Measurements from ENCODE around the gene HLA-DQA2. TPM values are rescaled to one million over a fixed set of nuclear protein-coding genes. Genes with fewer than 3 reads are reported as not detected.
"Not testable (repeated sequence)": the region's sequence is repeated elsewhere in the genome, so short reads cannot be mapped to it uniquely, and the experiment has no call there.

The HLA-DQA2 gene
- total RNA-seq, 1 donor from 2014 or later, result not detected

GRCh38 chr6:32742374-32742773, 1.2 kb downstream of the HLA-DQA2 start:
- no peaks in the 10 kb centered on the region for H3K36me3 Mint-ChIP-seq (ENCODE audit: unreplicated experiment)
- peaks cover 15% of the 10 kb centered on the region for H3K27me3 Mint-ChIP-seq (ENCODE audit: unreplicated experiment)
- no peak overlapping the region for H3K27ac Mint-ChIP-seq (ENCODE audit: unreplicated experiment)
- no peak for DNase-seq (ENCODE audit: extremely low spot score, unreplicated experiment)
- no peaks in the 10 kb centered on the region for H3K4me1 Mint-ChIP-seq (ENCODE audit: unreplicated experiment)
- no peaks in the 10 kb centered on the region for H3K9me3 Mint-ChIP-seq (ENCODE audit: unreplicated experiment)
- H3K4me3 Mint-ChIP-seq (ENCODE audit: unreplicated experiment), result no peak overlapping the region
- no peak for TF ChIP-seq CTCF (IDR thresholded peaks at IDR 0.05)

GRCh38 chr6:32744776-32745175, 3.6 kb downstream of the HLA-DQA2 start:
- Mint-ChIP-seq H3K27ac (ENCODE audit: unreplicated experiment) (no peak overlapping the region), H3K27me3 (ENCODE audit: unreplicated experiment) (peaks cover 23% of the 10 kb centered on the region), H3K9me3 (ENCODE audit: unreplicated experiment) (no peaks in the 10 kb centered on the region), H3K4me1 (ENCODE audit: unreplicated experiment) (no peaks in the 10 kb centered on the region), H3K36me3 (ENCODE audit: unreplicated experiment) (no peaks in the 10 kb centered on the region), H3K4me3 (ENCODE audit: unreplicated experiment) (no peak overlapping the region)
- no peak for TF ChIP-seq CTCF (IDR thresholded peaks at IDR 0.05)
- DNase-seq (ENCODE audit: extremely low spot score, unreplicated experiment), result no peak

- H3K9me3 Mint-ChIP-seq (ENCODE audit: unreplicated experiment), result not testable (repeated sequence)
Measured at GRCh38 chr6:32745649-32746048, 4.5 kb downstream of the HLA-DQA2 start.

GRCh38 chr6:32752580-32752979, 11.4 kb downstream of the HLA-DQA2 start:
- Mint-ChIP-seq H3K36me3 (ENCODE audit: unreplicated experiment) (no peaks in the 10 kb centered on the region), H3K4me1 (ENCODE audit: unreplicated experiment) (no peaks in the 10 kb centered on the region), H3K4me3 (ENCODE audit: unreplicated experiment) (no peak overlapping the region), H3K9me3 (ENCODE audit: unreplicated experiment) (no peaks in the 10 kb centered on the region), H3K27me3 (ENCODE audit: unreplicated experiment) (peaks cover 68% of the 10 kb centered on the region), H3K27ac (ENCODE audit: unreplicated experiment) (no peak overlapping the region)
- no peak for TF ChIP-seq CTCF (IDR thresholded peaks at IDR 0.05)
- DNase-seq (ENCODE audit: extremely low spot score, unreplicated experiment), result no peak

More at GRCh38 chr6:32745649-32746048, 4.5 kb downstream of the HLA-DQA2 start:
- DNase-seq (ENCODE audit: extremely low spot score, unreplicated experiment), result peak; percentile 53
- not testable (repeated sequence) for H3K36me3 Mint-ChIP-seq (ENCODE audit: unreplicated experiment); H3K27ac Mint-ChIP-seq (ENCODE audit: unreplicated experiment); H3K4me3 Mint-ChIP-seq (ENCODE audit: unreplicated experiment); H3K4me1 Mint-ChIP-seq (ENCODE audit: unreplicated experiment)
- H3K27me3 Mint-ChIP-seq (ENCODE audit: unreplicated experiment), result peaks cover 25% of the 10 kb centered on the region

- Mint-ChIP-seq H3K9me3 (ENCODE audit: unreplicated experiment) (no peaks in the 10 kb centered on the region), H3K36me3 (ENCODE audit: unreplicated experiment) (no peaks in the 10 kb centered on the region), H3K4me1 (ENCODE audit: unreplicated experiment) (no peaks in the 10 kb centered on the region), H3K27me3 (ENCODE audit: unreplicated experiment) (peaks cover 29% of the 10 kb centered on the region), H3K27ac (ENCODE audit: unreplicated experiment) (no peak overlapping the region), H3K4me3 (ENCODE audit: unreplicated experiment) (no peak overlapping the region)
- no peak for TF ChIP-seq CTCF (IDR thresholded peaks at IDR 0.05)
- no peak for DNase-seq (ENCODE audit: extremely low spot score, unreplicated experiment)
Measured at GRCh38 chr6:32759669-32760068, 18.5 kb downstream of the HLA-DQA2 start.

GRCh38 chr6:32761072-32761471, 19.9 kb downstream of the HLA-DQA2 start:
- Mint-ChIP-seq H3K27ac (ENCODE audit: unreplicated experiment) (no peak overlapping the region), H3K27me3 (ENCODE audit: unreplicated experiment) (peaks cover 20% of the 10 kb centered on the region), H3K4me1 (ENCODE audit: unreplicated experiment) (no peaks in the 10 kb centered on the region), H3K4me3 (ENCODE audit: unreplicated experiment) (no peak overlapping the region), H3K9me3 (ENCODE audit: unreplicated experiment) (no peaks in the 10 kb centered on the region), H3K36me3 (ENCODE audit: unreplicated experiment) (no peaks in the 10 kb centered on the region)
- TF ChIP-seq CTCF (IDR thresholded peaks at IDR 0.05), result no peak
- DNase-seq (ENCODE audit: extremely low spot score, unreplicated experiment), result no peak

Measured in osteocyte (in vitro differentiated cells).